Rectal smooth muscle tissue (tissue), 1 donor: ENCODE results near the gene CYTH4.

Source experiments
- H3K27ac ChIP-seq: one replicate; pipeline ENCODE4 v1.7.0; 2013; ENCODE audit warnings: low read depth, low read length, inconsistent platforms
- H3K27me3 ChIP-seq: one replicate; pipeline ENCODE4 v1.7.0; 2013; ENCODE audit warnings: low read length; ENCODE audit not compliant: control insufficient read depth, insufficient read depth
- H3K36me3 ChIP-seq: one replicate; pipeline ENCODE4 v1.7.0; 2013; ENCODE audit warnings: low read length; ENCODE audit not compliant: control insufficient read depth, insufficient read depth
- H3K4me1 ChIP-seq: one replicate; pipeline ENCODE4 v1.7.0; 2013; ENCODE audit warnings: low read length; ENCODE audit not compliant: control insufficient read depth, insufficient read depth
- H3K4me3 ChIP-seq: one replicate; pipeline ENCODE4 v1.7.0; 2013; ENCODE audit warnings: low read length
- H3K9ac ChIP-seq: one replicate; pipeline ENCODE4 v1.7.0; 2013; ENCODE audit warnings: low read length

The CYTH4 gene

DNA sequence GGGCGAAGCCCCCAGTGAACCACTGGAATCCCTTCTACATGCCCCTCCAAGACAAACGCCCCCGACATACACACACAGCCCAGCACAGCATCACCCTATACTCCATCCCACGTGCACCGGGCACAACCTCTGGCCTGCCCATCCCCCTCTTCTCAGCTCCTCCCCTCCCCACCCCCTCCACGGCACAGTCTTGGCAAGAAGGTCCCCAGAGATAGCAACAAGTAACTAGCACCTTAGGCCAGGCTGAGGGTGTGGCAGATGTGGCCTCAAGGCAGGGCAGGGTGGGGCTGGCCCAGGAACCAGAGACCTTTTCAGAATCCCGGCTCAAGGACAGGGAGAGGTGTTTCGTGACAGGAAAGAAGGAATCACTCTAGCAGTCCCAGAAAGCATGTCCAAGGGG lies 54.3 kb downstream of the CYTH4 start:
- Histone ChIP-seq H3K27ac (no peak overlapping the region), H3K4me3 (no peak overlapping the region), H3K4me1 (no peaks in the 10 kb centered on the region), H3K36me3 (no peaks in the 10 kb centered on the region), H3K27me3 (peaks cover 30% of the 10 kb centered on the region), H3K9ac (no peak overlapping the region)

- Histone ChIP-seq H3K4me1 (no peaks in the 10 kb centered on the region), H3K4me3 (no peak overlapping the region), H3K27ac (no peak overlapping the region), H3K27me3 (peaks cover 28% of the 10 kb centered on the region), H3K36me3 (no peaks in the 10 kb centered on the region), H3K9ac (no peak overlapping the region)
Measured at GRCh38 chr22:37337204-37337943, 55.1 kb downstream of the CYTH4 start.

DNA sequence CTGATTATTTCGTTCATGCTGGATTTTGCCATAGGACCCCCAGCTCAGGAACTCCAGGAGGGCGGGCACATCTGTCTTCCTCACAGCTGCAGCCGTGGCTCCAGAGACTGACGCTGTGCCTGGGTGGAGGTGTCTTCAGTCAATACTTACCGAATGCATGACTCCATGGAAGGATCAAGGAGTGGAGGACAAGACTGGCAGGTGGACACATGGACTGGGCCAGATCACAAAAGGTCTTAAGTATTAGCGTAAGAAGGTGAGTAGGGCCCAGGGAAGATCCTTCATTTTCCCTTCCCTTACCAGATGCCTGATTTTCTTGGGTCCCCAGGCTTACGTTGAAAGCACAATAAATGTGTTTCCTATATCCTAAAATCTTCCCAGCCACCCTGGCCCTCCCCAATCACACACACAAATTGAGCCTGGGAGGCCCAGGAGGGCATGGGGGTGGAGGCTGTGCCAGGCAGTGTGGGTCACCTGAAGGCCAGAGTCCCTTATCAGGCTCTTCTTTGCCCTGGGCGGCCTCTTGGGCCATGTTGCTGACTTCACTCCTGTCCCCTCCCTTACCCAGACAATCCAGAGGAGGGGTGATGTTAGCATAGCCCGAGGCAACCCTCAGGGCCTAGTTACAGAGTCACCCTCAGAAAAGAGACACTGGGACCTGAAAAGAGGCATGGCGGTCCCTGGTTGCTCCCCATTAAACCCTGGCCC lies 56.4 kb downstream of the CYTH4 start:
- Histone ChIP-seq H3K27me3 (peaks cover 24% of the 10 kb centered on the region), H3K4me3 (no peak overlapping the region), H3K36me3 (no peaks in the 10 kb centered on the region), H3K4me1 (no peaks in the 10 kb centered on the region), H3K9ac (no peak overlapping the region), H3K27ac (no peak overlapping the region)

DNA sequence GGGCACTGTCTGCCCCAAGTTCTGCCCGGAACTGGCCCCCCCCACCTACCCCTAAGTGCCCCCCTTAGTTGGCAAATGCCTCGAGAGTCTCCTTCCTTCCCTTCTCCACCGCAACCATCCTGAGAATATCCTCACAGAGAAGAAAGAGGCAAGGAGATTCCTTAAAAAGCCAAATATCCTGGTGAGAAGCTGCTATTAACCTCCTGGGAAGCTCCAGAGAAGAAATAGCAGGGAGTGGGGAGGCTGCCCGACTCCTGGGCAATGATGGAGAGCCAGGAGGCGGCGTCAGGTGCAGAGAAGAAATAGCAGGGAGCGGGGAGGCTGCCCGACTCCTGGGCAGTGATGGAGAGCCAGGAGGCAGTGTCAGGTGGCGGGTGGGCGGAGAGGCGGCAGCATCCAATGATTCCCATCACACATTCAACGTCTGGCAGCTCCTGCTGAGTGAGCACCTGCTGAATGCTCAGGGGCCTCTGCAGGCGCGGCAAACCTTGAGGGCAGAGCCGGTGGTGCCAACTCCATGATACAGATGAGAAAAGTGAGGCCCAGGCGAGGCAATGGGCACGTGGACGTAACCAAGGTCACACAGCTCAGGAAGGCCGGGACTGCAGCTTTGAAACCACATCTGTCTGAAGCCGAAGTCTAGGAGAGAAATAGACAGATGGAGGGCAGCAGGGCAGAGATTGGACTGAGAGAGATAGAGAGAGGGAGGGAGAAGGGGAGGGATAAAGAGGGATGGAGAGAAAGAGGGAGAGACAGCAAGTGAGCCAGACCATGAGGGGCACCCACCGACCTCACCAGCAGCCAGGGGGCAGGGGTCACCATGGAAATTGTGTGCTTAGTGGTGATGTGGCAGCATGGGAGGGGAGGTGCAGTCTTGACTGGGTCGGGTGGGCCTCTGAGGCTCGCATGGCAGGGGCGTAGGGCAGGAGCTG lies 58.3 kb downstream of the CYTH4 start:
- Histone ChIP-seq H3K4me1 (no peaks in the 10 kb centered on the region), H3K4me3 (no peak overlapping the region), H3K27ac (no peak overlapping the region), H3K36me3 (no peaks in the 10 kb centered on the region), H3K27me3 (peaks cover 13% of the 10 kb centered on the region), H3K9ac (no peak overlapping the region)

GRCh38 chr22:37342065-37342464 lies 59.8 kb downstream of the CYTH4 start:
- no peak overlapping the region for H3K4me3 ChIP-seq
- no peak overlapping the region for H3K27ac ChIP-seq
- H3K4me1 ChIP-seq: no peaks in the 10 kb centered on the region
- no peak overlapping the region for H3K9ac ChIP-seq
- H3K36me3 ChIP-seq: no peaks in the 10 kb centered on the region
- peaks cover 11% of the 10 kb centered on the region for H3K27me3 ChIP-seq

DNA sequence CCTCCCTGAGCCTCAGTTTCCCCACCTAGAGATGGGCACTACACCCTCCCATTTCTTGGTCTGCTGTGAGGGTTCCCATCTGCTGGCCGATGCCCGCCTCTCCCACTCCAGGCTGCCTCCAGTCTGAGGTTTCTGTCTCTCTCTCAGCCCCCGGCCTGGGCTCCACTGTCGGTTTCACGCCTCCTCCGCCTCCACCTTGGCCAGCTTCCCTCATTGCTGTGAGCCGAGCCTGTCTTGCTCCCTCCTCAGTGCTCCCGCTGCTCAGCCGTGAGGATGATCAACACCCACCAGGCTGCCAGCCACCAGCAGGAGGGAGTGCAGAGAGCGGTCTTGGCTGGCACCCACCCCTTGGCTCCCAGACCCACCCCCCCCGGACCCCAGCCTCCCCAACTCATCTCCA lies 61.0 kb downstream of the CYTH4 start:
- Histone ChIP-seq H3K27ac (no peak overlapping the region), H3K9ac (no peak overlapping the region), H3K4me1 (no peaks in the 10 kb centered on the region), H3K36me3 (no peaks in the 10 kb centered on the region), H3K4me3 (no peak overlapping the region), H3K27me3 (peaks cover 8% of the 10 kb centered on the region)

DNA sequence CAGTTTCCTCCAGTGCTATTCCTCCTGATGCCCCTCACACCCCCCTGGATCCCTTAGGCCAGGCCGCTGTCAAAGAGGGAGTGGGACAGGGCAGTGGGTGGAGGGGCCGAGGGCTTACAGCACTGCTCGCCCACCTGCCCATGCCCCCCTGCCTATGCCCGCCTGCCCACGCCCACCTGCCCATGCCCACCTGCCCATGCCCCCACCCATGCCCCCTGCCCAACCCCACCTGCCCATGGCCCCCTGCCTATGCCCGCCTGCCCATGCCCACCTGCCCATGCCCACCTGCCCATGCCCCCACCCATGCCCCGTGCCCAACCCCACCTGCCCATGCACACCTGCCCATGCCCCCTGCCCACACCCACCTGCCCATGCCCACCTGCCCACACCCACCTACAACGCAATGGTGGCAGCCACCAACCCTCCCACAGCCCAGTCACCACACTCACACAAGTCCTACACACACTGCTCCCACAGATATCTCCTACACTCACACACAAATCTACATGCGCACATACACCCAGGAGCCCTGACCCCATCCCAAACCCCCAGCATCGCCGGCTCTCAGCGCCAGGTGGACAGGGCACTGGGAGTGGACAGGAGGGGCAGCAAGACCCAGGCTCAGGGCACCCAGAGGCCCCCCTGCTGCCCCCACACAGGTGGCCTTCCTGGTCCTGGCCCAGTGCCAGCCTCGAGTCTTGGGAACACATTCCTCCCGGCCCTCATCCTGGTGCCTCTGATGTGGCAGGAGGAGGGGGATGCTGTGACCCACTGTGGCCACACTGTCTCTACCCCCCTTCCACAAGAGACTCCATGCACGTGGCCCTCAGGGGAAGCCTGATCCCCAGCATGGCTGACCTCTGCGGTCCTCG lies 61.8 kb downstream of the CYTH4 start:
- Histone ChIP-seq H3K4me1 (no peaks in the 10 kb centered on the region), H3K36me3 (no peaks in the 10 kb centered on the region), H3K27ac (no peak overlapping the region), H3K27me3 (peaks cover 5% of the 10 kb centered on the region), H3K4me3 (no peak overlapping the region), H3K9ac (no peak overlapping the region)

DNA sequence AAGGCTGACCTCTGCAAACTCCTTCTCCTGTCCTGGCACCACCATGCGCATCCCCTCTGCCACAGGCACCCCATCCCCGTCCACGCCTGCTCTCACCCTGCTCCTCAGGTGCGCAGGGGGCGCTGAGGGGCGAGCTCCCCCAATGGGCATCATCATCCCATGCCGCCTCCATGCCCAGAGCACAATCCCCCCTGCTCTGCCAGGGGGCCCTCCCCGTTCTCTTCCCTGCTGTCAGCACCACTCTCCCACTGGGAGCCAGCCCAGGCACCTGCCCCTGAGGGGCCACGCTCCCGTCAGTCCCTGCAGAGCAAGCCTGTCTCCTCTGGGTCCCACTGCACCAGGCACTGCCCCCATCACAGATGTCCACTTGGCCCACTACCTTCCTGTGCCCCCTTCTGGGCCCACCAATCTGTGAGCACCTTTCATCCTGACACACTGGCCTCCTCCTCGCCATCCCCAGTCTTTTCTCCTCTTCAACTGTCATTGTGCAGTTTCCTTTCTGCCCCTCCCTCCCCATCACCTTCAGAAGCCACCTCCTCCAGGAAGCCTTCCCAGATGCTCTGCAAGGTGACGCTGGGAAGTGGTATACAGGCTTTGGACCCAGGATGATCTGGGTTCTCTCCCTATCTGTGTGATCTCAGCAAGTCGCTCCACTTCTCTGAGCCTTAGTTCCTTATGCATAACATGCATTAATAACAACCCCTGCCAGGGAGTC lies 62.6 kb downstream of the CYTH4 start:
- Histone ChIP-seq H3K4me3 (no peak overlapping the region), H3K27ac (no peak overlapping the region), H3K27me3 (peaks cover 5% of the 10 kb centered on the region), H3K36me3 (no peaks in the 10 kb centered on the region), H3K4me1 (no peaks in the 10 kb centered on the region), H3K9ac (no peak overlapping the region)

DNA sequence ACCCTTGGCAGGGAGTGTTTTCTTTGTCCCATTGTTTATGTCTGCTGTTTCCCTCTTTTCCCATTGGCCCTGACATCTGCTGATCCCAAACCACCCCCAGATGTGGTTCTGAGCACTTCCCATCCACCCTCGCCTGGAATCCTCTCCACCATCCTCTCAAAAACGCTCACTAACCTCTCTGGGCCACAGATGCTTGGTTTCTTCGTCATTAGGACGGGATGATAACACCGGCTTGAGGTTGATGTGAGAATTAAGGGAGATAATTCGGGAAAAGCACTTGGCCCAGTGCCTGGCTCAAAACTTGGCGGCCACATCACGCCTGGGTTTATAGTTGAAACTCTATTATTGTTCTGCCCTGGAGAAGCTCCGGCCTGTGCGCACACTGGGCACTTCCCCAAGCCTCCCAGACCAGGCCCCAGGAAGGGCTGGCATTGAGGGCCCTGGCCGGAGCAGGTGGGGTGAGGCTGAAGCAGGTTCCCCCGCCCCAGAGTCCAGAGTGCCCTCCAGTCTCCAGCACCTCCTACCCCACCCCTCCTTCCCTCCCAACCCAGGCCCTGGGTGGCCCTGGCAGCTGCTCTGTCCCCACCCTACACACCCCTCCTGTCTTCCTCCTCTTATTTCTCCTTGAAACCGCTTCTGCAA lies 63.7 kb downstream of the CYTH4 start:
- no peak overlapping the region for H3K9ac ChIP-seq
- no peaks in the 10 kb centered on the region for H3K4me1 ChIP-seq

GRCh38 chr22:37346505-37346895 lies 64.2 kb downstream of the CYTH4 start:
- Histone ChIP-seq H3K36me3 (no peaks in the 10 kb centered on the region), H3K27me3 (peaks cover 5% of the 10 kb centered on the region), H3K4me1 (no peaks in the 10 kb centered on the region), H3K4me3 (no peak overlapping the region), H3K9ac (no peak overlapping the region), H3K27ac (no peak overlapping the region)

More for the DNA sequence above, 63.7 kb downstream of the CYTH4 start:
- H3K36me3 ChIP-seq: no peaks in the 10 kb centered on the region
- no peak overlapping the region for H3K27ac ChIP-seq
- no peak overlapping the region for H3K4me3 ChIP-seq
- H3K27me3 ChIP-seq: peaks cover 5% of the 10 kb centered on the region
